ENCODE results near the gene PTPRG.

PTPRG gene

GRCh38 chr3:62329971-62330370 is 768.6 kb downstream of the PTPRG start:
- no peak for TF ChIP-seq EZH2phosphoT487 (IDR thresholded peaks at IDR 0.05; ENCODE audit: borderline replicate concordance, low read length)
- no peak for TF ChIP-seq CTCF (IDR thresholded peaks at IDR 0.05; ENCODE audit: low read depth, low read length, poor library complexity, severe bottlenecking)
- peaks cover 14% of the 10 kb centered on the region; the same call in 1 of the 2 replicates for H3K27me3 ChIP-seq (ENCODE audit: control insufficient read depth, low read length)
- no peaks in the 10 kb centered on the region for H3K9me2 ChIP-seq (replicated peaks; ENCODE audit: control insufficient read depth, low read length)
- no peaks in the 10 kb centered on the region for H4K20me1 ChIP-seq (ENCODE audit: control insufficient read depth, insufficient read depth, low read depth, low read length)
- no peaks in the 10 kb centered on the region for H3K4me1 ChIP-seq (ENCODE audit: control insufficient read depth, low read length)
- no peak overlapping the region for H3K4me3 ChIP-seq (ENCODE audit: low read length)
- no peaks in the 10 kb centered on the region for H3K36me3 ChIP-seq (ENCODE audit: control insufficient read depth, low read length)
- no peaks in the 10 kb centered on the region for H3F3A ChIP-seq (ENCODE audit: control insufficient read depth, insufficient read depth)
- no peak overlapping the region for H3K4me2 ChIP-seq (ENCODE audit: low read length)
- H3K27ac ChIP-seq (ENCODE audit: low read depth, low read length), result no peak overlapping the region
- H3K9me3 ChIP-seq (ENCODE audit: control insufficient read depth, insufficient read depth, low read length), result no peaks in the 10 kb centered on the region
- H3K79me2 ChIP-seq (ENCODE audit: control insufficient read depth, low read length), result no peaks in the 10 kb centered on the region

- Histone ChIP-seq H3K4me2 (ENCODE audit: low read length) (no peak overlapping the region), H4K20me1 (ENCODE audit: control insufficient read depth, insufficient read depth, low read depth, low read length) (no peaks in the 10 kb centered on the region), H3K9me3 (ENCODE audit: control insufficient read depth, insufficient read depth, low read length) (no peaks in the 10 kb centered on the region), H3K27me3 (ENCODE audit: control insufficient read depth, low read length) (peaks cover 16% of the 10 kb centered on the region; the same call in 1 of the 2 replicates), H3K27ac (ENCODE audit: low read depth, low read length) (no peak overlapping the region), H3K4me1 (ENCODE audit: control insufficient read depth, low read length) (no peaks in the 10 kb centered on the region), H3K4me3 (ENCODE audit: low read length) (no peak overlapping the region), H3K79me2 (ENCODE audit: control insufficient read depth, low read length) (no peaks in the 10 kb centered on the region), H3K9me2 (replicated peaks; ENCODE audit: control insufficient read depth, low read length) (no peaks in the 10 kb centered on the region), H3K36me3 (ENCODE audit: control insufficient read depth, low read length) (no peaks in the 10 kb centered on the region), H3F3A (ENCODE audit: control insufficient read depth, insufficient read depth) (no peaks in the 10 kb centered on the region)
- TF ChIP-seq CTCF (IDR thresholded peaks at IDR 0.05; ENCODE audit: low read depth, low read length, poor library complexity, severe bottlenecking), result no peak
- no peak for TF ChIP-seq EZH2phosphoT487 (IDR thresholded peaks at IDR 0.05; ENCODE audit: borderline replicate concordance, low read length)
Observed at GRCh38 chr3:62332017-62332416, 770.6 kb downstream of the PTPRG start.

GRCh38 chr3:62332835-62333244 is 771.5 kb downstream of the PTPRG start:
- no peak overlapping the region for H3K4me3 ChIP-seq (ENCODE audit: low read length)
- H3K36me3 ChIP-seq (ENCODE audit: control insufficient read depth, low read length), result no peaks in the 10 kb centered on the region
- H3K4me2 ChIP-seq (ENCODE audit: low read length), result no peak overlapping the region
- H3K27ac ChIP-seq (ENCODE audit: low read depth, low read length), result no peak overlapping the region
- TF ChIP-seq EZH2phosphoT487 (IDR thresholded peaks at IDR 0.05; ENCODE audit: borderline replicate concordance, low read length) (no peak), CTCF (IDR thresholded peaks at IDR 0.05; ENCODE audit: low read depth, low read length, poor library complexity, severe bottlenecking) (peak; percentile 69)
- H3K79me2 ChIP-seq (ENCODE audit: control insufficient read depth, low read length), result no peaks in the 10 kb centered on the region
- no peaks in the 10 kb centered on the region for H3F3A ChIP-seq (ENCODE audit: control insufficient read depth, insufficient read depth)
- H3K9me3 ChIP-seq (ENCODE audit: control insufficient read depth, insufficient read depth, low read length), result no peaks in the 10 kb centered on the region
- peaks cover 20% of the 10 kb centered on the region for H3K27me3 ChIP-seq (ENCODE audit: control insufficient read depth, low read length)
- no peaks in the 10 kb centered on the region for H4K20me1 ChIP-seq (ENCODE audit: control insufficient read depth, insufficient read depth, low read depth, low read length)
- H3K9me2 ChIP-seq (replicated peaks; ENCODE audit: control insufficient read depth, low read length), result no peaks in the 10 kb centered on the region
- H3K4me1 ChIP-seq (ENCODE audit: control insufficient read depth, low read length), result no peaks in the 10 kb centered on the region

All from DOHH2 (cell line).